ENCODE results near the gene PPP2R2C.

PPP2R2C gene

DNA sequence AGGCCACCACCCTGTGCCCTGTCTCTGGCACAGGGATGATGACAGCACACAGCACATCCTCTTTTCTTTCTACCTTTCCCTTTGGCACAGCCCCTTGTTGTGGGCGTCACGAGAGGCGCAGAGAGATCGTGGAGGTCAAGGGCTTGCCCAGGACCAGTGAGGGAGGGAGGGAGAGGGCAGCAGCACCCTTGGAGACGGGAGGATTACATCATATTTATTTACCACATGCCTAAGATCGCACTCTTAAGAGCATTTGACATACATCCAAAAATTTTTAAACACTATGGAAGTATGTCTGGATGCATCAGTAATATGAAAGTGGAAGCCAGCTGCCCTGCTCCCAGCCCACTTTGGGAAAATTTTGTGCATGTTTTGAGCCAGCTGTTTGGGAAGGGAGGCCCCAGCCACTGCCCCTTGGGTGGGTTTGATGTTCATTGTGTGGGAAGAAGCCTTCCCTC is 190.1 kb downstream of the PPP2R2C start:
- no peak for DNase-seq (ENCODE audit: low read depth)

DNA sequence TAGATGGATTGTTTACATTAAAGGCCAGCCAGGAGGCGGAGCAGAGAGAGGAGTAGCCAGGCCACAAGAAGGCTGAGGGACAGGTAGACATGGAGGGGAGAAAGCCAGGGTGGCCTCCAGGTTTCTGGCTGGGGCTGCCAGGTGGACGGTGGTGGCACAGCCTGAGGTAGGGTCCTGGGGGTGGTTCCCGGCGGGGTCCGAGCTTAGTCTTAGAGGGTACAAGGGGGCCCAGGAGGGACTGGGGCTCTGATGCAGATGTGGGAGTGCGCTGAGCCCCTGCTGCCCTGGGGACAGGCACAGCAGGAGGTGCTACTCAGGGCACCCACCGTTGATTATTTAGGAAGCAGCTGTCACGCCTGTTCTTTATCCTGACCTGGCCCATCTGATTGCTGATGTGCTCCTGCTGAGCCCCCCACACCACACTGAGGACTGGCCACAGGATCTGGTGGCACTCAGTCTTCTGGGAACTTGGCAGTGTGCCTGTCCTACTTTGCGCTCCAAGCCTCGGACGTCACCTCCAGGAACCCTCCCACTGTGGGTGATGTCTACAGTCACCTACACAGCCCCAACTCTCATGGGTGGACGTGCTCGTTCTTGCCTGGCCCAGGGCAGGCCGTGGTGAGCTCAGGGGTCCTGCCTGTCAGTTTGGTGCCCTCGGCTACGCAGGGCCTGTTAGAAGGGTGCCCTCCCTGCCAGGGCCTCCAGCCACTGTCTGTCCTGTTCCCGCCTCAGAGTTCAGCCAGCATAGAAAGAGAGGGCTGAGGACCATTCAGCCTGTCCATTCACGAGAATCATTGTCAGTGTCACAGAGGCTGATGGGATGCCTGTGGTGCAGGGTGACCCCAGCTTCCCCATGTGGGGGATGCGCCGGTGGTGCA is 190.7 kb downstream of the PPP2R2C start:
- no peak for DNase-seq (ENCODE audit: low read depth)

DNA sequence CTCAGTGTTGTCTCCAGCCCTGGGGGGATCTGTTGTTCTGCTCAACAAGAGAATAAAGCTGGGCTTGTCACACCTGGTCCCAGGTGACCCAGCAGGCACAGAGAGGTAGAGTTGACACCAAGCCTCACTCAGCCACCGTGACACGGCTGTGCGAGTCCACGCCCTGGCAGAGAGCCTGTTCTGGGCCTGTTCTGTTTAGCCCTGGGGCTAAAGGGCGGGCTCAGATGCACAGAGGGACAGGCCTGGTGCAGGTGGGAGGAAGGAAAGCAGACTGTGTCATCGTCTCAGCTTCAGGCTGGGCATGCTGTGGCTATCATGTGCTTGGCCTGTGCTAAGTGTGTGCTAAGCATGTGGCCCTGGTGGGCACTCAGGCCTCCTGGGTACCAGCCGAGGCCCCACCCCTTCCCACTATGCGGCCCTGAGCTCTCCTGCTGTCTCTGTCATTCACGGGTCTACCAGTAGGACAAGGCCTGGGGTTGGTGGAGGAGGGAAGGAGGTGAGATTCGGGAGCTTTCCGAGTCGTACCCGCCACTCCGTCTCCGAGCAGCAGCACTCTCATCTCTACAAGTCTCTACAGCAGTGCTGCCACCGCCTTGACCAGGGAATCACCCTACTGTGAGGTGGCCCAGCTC is 191.9 kb downstream of the PPP2R2C start:
- no peak for DNase-seq (ENCODE audit: low read depth)

DNA sequence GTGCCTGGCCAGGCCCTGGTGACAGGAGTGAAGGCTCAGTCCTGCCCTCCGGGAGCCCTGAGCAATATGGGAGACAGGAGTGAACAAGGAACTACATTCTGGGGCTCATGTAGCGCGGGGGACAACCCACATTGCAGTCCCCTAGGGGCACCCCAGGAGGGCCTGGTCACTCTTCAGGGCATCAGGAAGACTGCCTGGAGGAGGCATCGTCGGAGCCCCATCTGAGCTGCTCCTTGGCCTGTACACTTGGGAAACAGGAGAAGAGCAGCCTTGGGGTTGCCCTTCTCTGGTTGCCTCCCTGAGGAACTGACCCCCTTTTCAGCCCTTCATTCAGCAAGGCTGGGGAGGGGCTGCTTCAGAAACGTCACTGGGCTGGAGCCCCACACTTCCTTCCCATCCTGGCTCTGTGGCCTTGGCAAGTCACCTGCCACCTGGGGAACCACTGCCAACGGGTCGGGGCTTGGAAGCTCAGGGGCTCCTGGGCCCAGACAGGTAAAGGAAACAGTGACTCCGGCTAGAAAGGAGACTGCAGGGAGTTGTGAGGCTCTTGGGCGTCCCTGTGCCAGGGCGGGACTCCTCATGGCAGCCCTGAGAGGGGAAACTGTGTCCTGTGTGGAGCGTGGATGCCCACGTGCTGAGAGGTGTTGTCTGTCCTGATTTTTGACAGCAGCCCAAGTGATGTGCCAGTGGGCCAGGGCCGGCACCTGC is 192.7 kb downstream of the PPP2R2C start:
- no peak for DNase-seq (ENCODE audit: low read depth)

DNA sequence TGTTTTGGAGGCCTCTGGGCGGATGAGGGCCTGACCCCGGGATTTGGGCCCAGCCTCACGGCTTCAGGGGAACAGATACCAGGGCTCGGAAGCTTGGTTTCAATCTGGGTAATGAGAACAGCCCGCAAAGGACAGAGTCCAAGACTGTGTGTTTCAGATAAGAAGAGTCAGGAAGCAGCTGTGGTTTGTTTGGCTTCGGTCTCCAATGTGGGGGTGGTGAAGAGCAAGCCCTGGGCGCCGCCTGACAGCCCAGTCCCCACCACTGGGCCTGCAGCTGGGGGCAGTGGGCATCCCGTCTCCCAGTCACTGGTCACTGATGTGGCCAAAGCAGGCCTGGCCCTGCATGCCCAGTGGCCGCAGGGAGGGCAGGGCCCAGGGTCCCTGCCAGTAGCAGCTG is 193.6 kb downstream of the PPP2R2C start:
- DNase-seq (ENCODE audit: low read depth), result no peak

DNA sequence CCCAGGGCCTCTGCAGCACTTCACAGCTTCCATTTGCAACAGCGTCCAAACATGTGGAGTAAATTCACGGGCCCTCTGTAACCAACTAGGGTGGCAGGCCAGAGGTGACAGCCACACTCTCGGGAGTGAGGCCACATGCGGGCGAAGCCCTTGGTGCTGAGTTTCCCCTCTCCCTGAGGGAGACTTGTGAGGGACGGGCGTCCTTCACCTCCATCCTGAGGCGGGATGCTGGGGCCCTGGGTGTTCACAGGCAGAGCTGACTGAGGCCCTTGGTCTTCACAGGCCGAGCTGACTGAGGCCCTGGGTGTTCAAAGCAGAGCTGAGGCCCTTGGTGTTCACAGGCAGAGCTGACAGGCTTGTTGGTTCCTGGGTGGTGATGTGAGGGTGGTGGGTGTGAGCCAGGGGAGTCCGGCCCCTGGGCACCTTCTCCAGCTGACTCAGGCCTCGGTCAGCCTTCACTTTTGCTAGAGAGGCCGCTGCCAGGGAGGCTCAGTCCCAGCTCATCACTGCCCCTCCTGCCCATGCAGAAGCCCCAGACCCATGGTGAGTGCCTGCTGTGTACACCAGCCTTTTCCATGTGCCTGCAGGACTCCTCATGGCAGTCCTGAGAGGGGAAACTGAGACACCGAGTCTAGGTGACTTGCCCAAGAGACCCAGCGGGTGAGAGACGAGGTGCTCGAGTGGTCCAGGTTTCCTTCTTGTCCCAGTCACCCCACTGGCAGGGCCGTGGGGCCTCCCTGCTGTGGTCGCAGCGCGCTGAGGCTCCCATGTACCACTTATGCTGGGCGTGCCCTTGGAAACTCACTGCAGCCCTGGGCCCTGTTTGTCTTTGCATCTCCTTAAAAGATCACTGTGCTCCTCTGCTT is 194.2 kb downstream of the PPP2R2C start:
- DNase-seq (ENCODE audit: low read depth), result no peak

DNA sequence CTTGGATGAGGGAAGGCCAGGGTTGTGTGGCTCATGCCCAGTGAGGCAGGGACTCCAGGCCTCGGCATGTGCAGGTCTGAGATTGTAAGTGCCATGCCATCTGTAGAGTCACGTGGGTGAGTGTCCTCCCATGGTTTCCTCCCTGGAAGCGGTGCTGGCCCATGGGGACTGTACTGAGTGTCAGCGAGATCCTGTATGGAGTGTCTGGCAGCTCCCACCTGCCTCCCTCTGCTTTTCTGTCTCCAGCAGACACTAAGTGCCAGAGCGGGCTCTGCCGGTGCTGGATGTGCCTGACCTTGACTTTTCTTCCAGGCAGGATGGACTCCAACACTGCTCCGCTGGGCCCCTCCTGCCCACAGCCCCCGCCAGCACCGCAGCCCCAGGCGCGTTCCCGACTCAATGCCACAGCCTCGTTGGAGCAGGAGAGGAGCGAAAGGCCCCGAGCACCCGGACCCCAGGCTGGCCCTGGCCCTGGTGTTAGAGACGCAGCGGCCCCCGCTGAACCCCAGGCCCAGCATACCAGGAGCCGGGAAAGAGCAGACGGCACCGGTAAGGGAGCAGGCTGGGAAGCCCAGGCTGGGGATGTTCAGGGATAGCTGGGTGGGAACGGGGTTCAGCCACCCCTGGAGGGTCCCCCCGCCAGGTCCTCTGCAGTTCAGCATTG is 195.1 kb downstream of the PPP2R2C start:
- DNase-seq (ENCODE audit: low read depth), result no peak

DNA sequence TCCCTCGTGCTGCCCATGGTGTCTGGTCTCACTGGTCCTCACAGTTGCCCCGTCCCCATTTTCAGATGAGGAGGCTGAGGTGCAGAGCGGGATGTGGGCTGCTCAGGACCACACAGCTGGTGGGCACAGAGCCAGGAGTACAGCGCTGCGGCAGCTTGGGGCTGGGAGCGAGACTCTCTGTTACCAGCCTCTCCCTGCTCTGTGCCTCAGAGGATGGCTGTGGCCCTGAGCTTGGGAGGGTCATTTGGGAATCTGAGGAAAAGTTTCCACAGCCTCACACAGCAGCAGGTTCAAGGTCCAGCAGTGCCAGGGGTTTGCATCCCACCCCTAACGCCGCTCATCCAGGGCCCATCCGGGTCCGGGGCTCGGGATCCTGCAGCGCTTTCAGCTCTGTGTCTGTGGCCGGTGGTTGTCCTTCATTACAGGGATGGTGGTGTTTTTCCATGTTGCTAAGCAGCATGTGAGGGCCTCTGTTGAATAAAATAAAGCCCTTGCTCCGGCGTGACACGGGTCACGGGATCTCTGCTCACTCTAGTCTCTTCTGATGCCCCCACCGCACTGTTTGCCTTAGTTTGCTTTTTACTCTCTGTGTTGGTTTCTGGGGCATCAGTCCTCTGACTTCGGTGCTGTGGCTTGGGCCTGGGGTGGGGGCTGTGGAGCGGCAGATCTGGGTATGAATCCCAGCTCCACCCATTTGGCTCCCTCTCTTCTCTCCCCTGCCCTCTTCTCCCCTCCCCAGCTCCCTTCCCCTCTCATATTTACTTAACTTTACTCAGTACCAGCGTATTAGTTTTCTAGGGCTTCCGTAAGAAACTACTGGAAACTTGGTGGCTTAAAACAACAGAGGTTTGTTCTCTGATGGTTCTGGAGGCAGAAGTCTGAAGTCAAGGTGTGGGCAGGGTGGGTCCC is 196.3 kb downstream of the PPP2R2C start:
- no peak for DNase-seq (ENCODE audit: low read depth)

DNA sequence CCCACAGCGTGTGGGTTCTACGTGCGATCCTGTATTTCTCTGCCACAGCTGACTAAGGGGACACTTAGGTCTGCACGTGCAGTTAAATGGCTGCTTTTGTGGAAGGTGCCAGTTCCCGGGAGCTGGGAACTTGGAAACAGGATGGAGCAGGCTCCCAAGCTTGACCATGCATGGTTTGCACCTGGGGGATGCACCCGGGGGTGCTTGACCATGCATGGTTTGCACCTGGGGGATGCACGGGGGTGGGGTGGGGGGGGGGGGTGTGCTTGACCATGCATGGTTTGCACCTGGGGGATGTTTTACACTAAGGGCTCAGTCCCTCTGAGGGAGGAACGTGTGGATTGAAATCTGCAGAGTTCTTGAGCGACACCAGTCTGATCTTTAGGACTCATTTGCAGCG is 197.1 kb downstream of the PPP2R2C start:
- DNase-seq (ENCODE audit: low read depth), result no peak

DNA sequence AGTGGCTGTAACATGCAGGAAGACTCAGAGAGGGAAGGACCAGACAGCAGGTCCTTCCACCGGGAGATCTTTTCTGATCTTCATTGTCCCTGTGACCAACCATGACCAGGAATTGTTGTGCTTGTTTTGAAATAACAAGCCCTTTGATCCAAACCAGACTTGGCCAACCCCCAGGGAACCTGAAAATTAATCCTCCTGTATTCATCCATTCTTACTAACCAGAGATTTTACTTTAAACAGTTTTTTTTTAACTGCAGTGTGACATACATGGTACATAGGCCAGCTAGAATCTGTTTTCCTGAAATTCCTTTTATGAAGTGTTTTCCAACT is 198.8 kb downstream of the PPP2R2C start:
- no peak for DNase-seq (ENCODE audit: low read depth)

DNA sequence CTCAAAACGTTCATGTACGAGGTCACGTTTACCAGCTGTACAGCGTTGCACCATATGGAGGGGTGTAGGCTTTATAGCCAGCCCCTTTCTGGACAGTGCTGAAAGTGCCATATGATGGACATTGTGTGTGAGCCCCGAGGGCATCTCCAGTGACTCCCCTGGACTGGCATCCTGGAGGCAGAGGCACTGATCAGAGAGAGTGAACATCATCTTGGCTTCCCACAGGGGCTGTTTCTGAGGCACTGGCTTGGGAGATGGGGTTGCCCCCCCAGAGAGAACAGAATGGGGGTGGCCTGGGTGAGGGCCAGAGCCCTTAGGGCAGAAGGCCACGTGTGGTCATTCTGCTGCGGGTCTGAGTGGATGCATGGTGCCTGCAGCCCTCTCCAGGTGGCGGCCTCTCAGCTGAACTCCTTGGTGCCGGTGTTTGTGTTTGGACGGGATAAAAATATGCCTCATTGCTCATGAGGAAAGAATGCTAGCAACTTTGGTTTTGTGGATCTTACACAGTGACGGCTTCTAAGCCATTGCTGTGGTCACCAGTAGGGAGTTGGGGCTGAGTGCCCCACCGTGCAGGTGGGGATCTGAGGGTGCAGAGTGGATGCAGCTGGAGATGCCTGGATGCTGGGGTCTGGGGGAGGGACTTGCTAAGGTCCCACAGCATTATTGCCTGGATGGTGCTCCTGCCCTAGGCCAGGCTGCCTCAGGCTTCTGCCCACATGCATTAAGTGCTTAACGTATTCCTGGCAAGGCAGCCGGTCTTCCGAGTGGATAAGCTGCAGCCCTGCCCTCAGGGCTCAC is 199.4 kb downstream of the PPP2R2C start:
- no peak for DNase-seq (ENCODE audit: low read depth)

DNA sequence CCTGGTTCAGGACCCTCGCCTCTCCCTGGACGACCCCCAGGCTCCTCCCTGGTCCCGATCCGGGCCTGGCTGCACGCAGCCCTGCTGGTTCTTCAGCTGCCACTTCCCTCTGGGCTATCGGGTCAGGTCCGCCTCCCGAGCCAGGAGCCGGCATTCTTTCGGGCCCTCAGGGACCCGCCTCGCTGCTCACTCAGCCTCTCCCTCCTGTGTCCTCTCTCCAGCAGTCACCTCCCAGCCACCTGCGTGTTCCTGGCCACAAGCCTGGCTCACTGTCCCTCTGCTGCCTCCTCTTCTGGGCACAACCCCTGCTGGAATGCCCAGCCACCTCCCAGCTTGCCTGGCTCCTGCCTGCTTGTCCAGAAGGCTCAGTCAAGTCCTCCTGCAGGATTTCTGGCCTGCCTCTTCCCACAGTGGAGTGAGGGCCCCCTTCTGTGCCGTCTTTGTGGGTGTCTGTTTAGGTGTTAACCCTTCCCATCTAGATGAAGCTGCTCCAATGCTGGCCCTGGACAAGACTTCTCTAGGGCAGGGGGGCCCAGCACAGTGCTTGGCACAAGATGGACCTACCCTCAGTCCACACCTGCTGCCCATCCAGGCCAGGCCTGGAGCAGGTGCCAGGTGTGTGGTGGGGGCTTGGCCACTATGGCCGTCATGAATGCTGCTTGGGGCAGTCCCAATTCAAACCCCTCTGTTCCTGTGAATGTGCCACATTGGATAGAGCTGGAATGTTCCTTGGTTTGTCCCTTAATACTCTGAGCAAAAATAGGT is 200.5 kb downstream of the PPP2R2C start:
- DNase-seq (ENCODE audit: low read depth), result no peak

DNA sequence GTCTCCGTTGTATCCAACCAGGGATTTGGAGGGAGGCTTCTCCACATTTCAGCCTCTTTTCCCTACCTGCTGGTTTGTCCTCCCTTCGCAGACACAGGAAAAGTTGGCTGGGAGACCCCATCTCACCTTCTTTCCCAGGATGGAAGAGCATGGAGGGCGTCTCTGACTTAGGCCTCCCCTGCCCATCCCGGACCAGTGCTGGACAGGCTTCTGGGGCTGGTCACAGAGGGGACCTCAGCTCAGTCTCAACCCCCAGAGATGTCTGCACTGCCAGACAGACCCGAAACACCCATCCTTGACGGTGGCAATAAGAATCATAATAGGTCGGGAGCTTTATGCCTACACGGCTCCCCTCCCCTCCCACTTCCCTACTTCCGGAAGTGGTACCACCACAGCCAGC is 201.2 kb downstream of the PPP2R2C start:
- no peak for DNase-seq (ENCODE audit: low read depth)

DNA sequence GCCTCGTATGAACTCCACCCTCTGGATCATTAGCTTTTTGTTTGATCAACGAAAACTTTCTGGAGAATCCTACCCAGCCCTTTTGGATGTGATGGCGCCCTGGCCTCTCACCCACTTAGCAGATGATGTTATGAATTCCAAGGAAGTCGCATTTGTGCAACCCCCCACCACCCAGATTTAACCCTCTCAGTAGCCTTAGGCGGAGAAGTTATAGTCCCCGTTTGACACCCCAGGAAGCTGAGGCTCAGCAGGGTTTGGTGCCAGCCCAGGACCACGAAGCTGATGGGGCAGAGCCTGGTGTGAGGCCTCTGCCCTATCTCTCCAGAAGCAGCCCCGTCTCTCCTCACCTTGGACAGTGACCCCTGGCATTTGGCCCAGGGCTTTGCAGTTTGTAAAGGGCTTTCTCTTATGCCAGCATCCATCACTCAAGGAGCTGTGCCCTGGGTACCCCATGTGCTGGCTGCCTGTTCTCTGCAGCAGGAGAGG is 201.7 kb downstream of the PPP2R2C start:
- no peak for DNase-seq (ENCODE audit: low read depth)

All from stimulated activated CD8-positive, alpha-beta memory T cell treated with anti-CD3 and anti-CD28 coated beads, Interleukin-4, amount 100 ng/mL, for 24 hours (primary cell).